Right atrium auricular region (tissue), 2 donors: ENCODE data around the gene ENTREP3. TPM values are rescaled to one million over a fixed set of nuclear protein-coding genes. Genes with fewer than 3 reads are reported as not detected.
"Not testable (repeated sequence)": the region's sequence is repeated elsewhere in the genome, so short reads cannot be mapped to it uniquely, and the experiment has no call there.

Experiments
- DNase-seq: peaks from one replicate; pipeline ENCODE4 v3.0.0-alpha.2; 2019; ENCODE audit warnings: low spot score
- H3K27ac ChIP-seq, 2 donors: fragments of 200-600 bp; sonication (generic); 1 replicate in 1 of 2; 2 replicates in 1 of 2; pipeline ENCODE4 v1.5.1; 2016 to 2019
- H3K27me3 ChIP-seq, 2 donors: fragments of 200-600 bp; sonication (generic); one replicate each; pipeline versions ENCODE4 v1.5.1 to v1.6.0; 2017 to 2019
- H3K36me3 ChIP-seq: fragments of 200-600 bp; sonication (generic); one replicate; pipeline ENCODE4 v1.5.1; 2016
- H3K4me1 ChIP-seq, 2 donors: fragments of 200-600 bp; sonication (generic); one replicate each; pipeline versions ENCODE4 v1.5.1 to v1.6.0; 2017 to 2019
- H3K4me3 ChIP-seq, 2 donors: fragments of 200-600 bp; sonication (generic); 1 replicate in 1 of 2; 2 replicates in 1 of 2; pipeline ENCODE4 v1.5.1; 2017 to 2019; ENCODE audit warnings: mild to moderate bottlenecking in 1 of 2, moderate library complexity in 1 of 2
- H3K9me3 ChIP-seq, 2 donors: fragments of 200-600 bp; sonication (generic); one replicate each; pipeline ENCODE4 v1.5.1; 2019
- CTCF ChIP-seq, 2 donors: fragments of 200-600 bp; sonication (generic); IDR thresholded peaks; one replicate each; pipeline ENCODE4 v1.5.1; 2019; ENCODE audit warnings: antibody characterized with exemption in 2 of 2
- total RNA-seq, 2 donors: library from RNA; depleted of rRNA; stranded (reverse); fragments of >200 nt; gene quantifications; one replicate each; pipeline ENCODE4 v1.1.0, GENCODE V29; 2016

Gene ENTREP3
- total RNA-seq, 2 donors from 2014 or later, result 14.4 to 15.5 TPM

- H3K36me3 ChIP-seq, result no peaks in the 10 kb centered on the region
- DNase-seq, result no peak
- H3K4me3 ChIP-seq, result no peak overlapping the region
- peaks cover 0 to 10% of the 10 kb centered on the region in 2 donors for H3K27me3 ChIP-seq
- H3K27ac ChIP-seq, result no peak overlapping the region
- H3K9me3 ChIP-seq, result no peaks in the 10 kb centered on the region
- H3K4me1 ChIP-seq, result peaks cover 0 to 7% of the 10 kb centered on the region in 2 donors
- TF ChIP-seq CTCF (IDR thresholded peaks at IDR 0.05), result no peak
Measured at GRCh38 chr1:155293086-155293749, 37.9 kb upstream of the ENTREP3 start.

DNA sequence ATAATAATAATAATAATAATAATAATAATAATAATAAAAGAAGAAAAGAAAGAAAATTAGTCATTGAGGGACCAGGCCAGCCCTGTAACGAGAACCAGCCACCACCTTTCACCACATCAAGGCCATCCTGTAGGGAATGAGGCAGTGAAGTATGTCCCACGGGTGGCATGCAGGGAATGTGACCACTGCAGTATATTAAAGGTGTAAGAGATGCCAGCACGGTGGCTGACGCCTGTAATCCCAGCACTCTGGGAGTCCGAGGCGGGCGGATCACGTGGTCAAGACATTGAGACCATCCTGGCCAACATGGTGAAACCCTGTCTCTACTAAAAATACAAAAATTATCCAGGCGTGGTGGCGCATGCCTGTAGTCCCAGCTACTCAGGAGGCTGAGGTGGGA lies 35.7 kb upstream of the ENTREP3 start:
- H3K36me3 ChIP-seq, H3K27ac ChIP-seq, H3K4me3 ChIP-seq, H3K9me3 ChIP-seq, DNase-seq, H3K4me1 ChIP-seq: not testable (repeated sequence)
- H3K27me3 ChIP-seq, result peaks cover 0 to 10% of the 10 kb centered on the region in 2 donors

DNA sequence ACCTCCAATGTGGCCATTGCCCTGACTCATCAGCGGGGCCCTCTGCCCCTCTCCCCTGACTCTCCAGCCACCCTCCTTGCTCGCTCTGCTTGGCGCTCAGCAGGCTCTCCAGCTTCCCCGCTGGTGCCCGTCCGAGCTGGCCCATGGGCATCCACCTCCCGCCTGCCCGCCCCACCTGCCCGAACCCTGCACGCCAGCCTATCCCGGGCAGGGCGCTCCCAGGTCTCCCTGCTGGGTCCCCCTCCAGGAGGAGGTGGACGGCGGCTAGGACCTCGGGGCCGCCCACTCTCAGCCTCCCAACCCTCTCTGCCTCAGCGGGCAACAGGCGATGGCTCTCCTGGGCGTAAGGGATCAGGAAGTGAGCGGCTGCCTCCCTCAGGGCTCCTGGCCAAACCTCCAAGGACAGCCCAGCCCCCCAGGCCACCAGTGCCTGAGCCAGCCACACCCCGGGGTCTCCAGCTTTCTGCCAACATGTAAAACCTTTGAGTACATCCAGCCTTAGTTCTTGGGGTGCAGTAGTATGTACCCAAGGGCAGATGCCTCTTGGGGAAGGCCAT lies 32.8 kb upstream of the ENTREP3 start:
- H3K36me3 ChIP-seq, result no peaks in the 10 kb centered on the region
- H3K27ac ChIP-seq, result no peak overlapping the region
- TF ChIP-seq CTCF (IDR thresholded peaks at IDR 0.05), result no peak
- H3K27me3 ChIP-seq, result no peaks in the 10 kb centered on the region
- H3K4me3 ChIP-seq, result no peak overlapping the region
- H3K9me3 ChIP-seq, result no peaks in the 10 kb centered on the region
- DNase-seq, result no peak
- H3K4me1 ChIP-seq, result no peaks in the 10 kb centered on the region

DNA sequence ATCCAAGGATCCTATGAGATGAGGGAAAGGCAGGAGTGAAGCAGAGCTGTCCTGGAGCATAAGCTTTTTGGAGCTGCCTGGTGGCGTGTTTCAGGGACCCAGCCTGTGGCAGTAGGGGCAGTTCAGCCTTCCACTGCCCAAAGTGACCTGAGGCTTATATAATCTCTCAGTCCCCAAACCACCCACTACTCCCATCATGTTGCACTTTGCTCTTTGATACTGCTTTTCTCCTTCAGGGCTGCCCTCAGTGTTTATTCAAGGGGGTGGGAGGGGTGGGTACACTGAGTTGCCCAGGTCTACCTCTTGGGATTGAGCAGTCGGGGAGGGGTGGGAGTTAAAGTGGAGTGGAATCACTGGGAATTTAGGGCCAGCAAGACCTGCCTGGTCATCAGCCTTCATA lies 31.3 kb upstream of the ENTREP3 start:
- Histone ChIP-seq H3K4me3 (no peak overlapping the region), H3K36me3 (no peaks in the 10 kb centered on the region), H3K27ac (no peak overlapping the region), H3K9me3 (no peaks in the 10 kb centered on the region), H3K27me3 (no peaks in the 10 kb centered on the region), H3K4me1 (no peaks in the 10 kb centered on the region)
- no peak for DNase-seq
- no peak for TF ChIP-seq CTCF (IDR thresholded peaks at IDR 0.05)

DNA sequence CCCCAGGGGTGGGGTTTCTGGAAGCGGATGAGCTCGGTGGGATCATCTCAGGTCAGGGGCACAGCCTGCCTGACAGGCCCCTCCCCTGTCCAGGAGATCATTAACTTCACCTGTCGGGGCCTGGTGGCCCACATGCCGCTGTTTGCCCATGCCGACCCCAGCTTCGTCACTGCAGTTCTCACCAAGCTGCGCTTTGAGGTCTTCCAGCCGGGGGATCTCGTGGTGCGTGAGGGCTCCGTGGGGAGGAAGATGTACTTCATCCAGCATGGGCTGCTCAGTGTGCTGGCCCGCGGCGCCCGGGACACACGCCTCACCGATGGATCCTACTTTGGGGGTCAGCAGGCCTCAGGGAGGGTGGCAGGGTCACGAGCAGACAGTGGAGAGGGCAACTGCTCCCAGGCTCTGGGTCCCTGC lies 30.4 kb upstream of the ENTREP3 start:
- DNase-seq, result no peak
- no peak for TF ChIP-seq CTCF (IDR thresholded peaks at IDR 0.05)
- Histone ChIP-seq H3K9me3 (no peaks in the 10 kb centered on the region), H3K4me3 (no peak overlapping the region), H3K4me1 (no peaks in the 10 kb centered on the region), H3K36me3 (no peaks in the 10 kb centered on the region), H3K27ac (no peak overlapping the region), H3K27me3 (no peaks in the 10 kb centered on the region)

DNA sequence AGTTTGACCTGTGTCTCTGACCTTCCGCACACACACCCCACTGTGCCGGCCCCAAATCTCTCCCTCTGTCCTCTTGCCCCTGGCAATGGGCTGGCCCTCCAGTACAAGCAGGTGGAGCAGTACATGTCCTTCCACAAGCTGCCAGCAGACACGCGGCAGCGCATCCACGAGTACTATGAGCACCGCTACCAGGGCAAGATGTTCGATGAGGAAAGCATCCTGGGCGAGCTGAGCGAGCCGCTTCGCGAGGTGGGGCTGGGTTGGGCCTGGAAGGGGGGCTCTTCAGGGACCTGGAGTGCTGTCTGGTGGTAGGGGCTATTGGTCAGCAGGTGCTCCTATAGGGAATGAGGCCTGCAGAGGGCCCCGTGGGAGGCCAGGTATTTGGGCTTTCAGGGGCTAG lies 29.8 kb upstream of the ENTREP3 start:
- Histone ChIP-seq H3K27me3 (no peaks in the 10 kb centered on the region), H3K4me3 (no peak overlapping the region), H3K4me1 (no peaks in the 10 kb centered on the region), H3K36me3 (no peaks in the 10 kb centered on the region), H3K9me3 (no peaks in the 10 kb centered on the region), H3K27ac (no peak overlapping the region)
- no peak for DNase-seq
- no peak for TF ChIP-seq CTCF (IDR thresholded peaks at IDR 0.05)
